IMR-90 (cell line): ENCODE results near the gene GUCY1A2. TPM values are rescaled to one million over a fixed set of nuclear protein-coding genes. Genes with fewer than 3 reads are reported as not detected.

Experiments
- ATAC-seq: fragments of 200-7000 bp; cut with Tn5 transposase; 2 replicates; pipeline ENCODE4 v1.9.1; 2020; ENCODE audit warnings: low read depth, mild to moderate bottlenecking, moderate library complexity
- BruUV-seq: library from RNA; stranded (reverse); fragments of 400-500 nt; replicated peaks from 2 replicates; lab custom pipeline; 2021; lab: Mats Ljungman, UMichigan
- CTCF ChIA-PET: fragments of 300-600 bp; formaldehyde crosslinking; extraction: SDS; loops from one replicate; lab custom pipeline; 2021; ENCODE audit warnings: antibody characterized with exemption; lab: Yijun Ruan, JAX
- POLR2A ChIA-PET: fragments of 300-600 bp; sonication (Branson Sonifier 250); formaldehyde crosslinking; loops from one replicate; lab custom pipeline; 2022; ENCODE audit warnings: antibody characterized with exemption; ENCODE audit not compliant: unreplicated experiment; lab: Charles Lee
- DNase-seq: peaks from one replicate; pipeline ENCODE4 v3.0.0; 2013
- H2AFZ ChIP-seq: replicated peaks from 2 replicates; pipeline ENCODE3; 2013; ENCODE audit warnings: low read length, mild to moderate bottlenecking; ENCODE audit not compliant: poor library complexity
- H2AK5ac ChIP-seq: 2 replicates; pipeline ENCODE4 v1.6.1; 2013; ENCODE audit warnings: low read depth, low read length, inconsistent platforms
- H2AK9ac ChIP-seq: replicated peaks from 2 replicates; pipeline ENCODE3; 2013; ENCODE audit warnings: mild to moderate bottlenecking, low read depth, low read length, moderate library complexity; ENCODE audit not compliant: poor library complexity
- H2BK120ac ChIP-seq: 2 replicates; pipeline ENCODE4 v1.6.1; 2013; ENCODE audit warnings: low read depth, low read length, inconsistent platforms
- H2BK15ac ChIP-seq: 3 replicates; pipeline ENCODE4 v1.6.1; 2013; ENCODE audit warnings: low read depth, low read length, inconsistent platforms
- H2BK20ac ChIP-seq: 2 replicates; pipeline ENCODE4 v1.6.1; 2013; ENCODE audit warnings: low read depth, mild to moderate bottlenecking, inconsistent platforms, low read length, moderate library complexity
- H2BK5ac ChIP-seq: 2 replicates; pipeline ENCODE4 v1.6.1; 2013; ENCODE audit warnings: mild to moderate bottlenecking, low read depth, low read length, inconsistent platforms; ENCODE audit not compliant: poor library complexity, severe bottlenecking
- H3K14ac ChIP-seq: replicated peaks from 2 replicates; pipeline ENCODE4 v1.6.1; 2013; ENCODE audit warnings: low read depth, low read length, inconsistent platforms
- H3K18ac ChIP-seq: 2 replicates; pipeline ENCODE4 v1.6.1; 2013; ENCODE audit warnings: low read depth, low read length, control low read depth
- H3K23ac ChIP-seq: 2 replicates; pipeline ENCODE4 v1.6.1; 2013; ENCODE audit warnings: low read depth, low read length, inconsistent platforms
- H3K27ac ChIP-seq: 2 replicates; pipeline ENCODE4 v1.5.1; 2013; ENCODE audit warnings: mild to moderate bottlenecking, control low read depth, low read length; ENCODE audit not compliant: insufficient read depth
- H3K27me3 ChIP-seq: 2 replicates; pipeline ENCODE4 v1.6.1; 2013; ENCODE audit warnings: low read length; ENCODE audit not compliant: control insufficient read depth, insufficient read depth
- H3K36me3 ChIP-seq: 2 replicates; pipeline ENCODE4 v1.6.1; 2013; ENCODE audit warnings: low read length, mixed read lengths; ENCODE audit not compliant: control insufficient read depth, insufficient read depth
- H3K4ac ChIP-seq: 2 replicates; pipeline ENCODE4 v1.6.1; 2013; ENCODE audit warnings: low read depth, low read length, inconsistent platforms
- H3K4me1 ChIP-seq: 2 replicates; pipeline ENCODE4 v1.6.1; 2013; ENCODE audit warnings: low read length, mixed read lengths; ENCODE audit not compliant: control insufficient read depth, insufficient read depth
- H3K4me2 ChIP-seq: 2 replicates; pipeline ENCODE4 v1.6.1; 2013; ENCODE audit warnings: low read depth, mild to moderate bottlenecking, control low read depth, low read length, moderate library complexity
- H3K4me3 ChIP-seq: 2 replicates; pipeline ENCODE4 v1.5.1; 2013; ENCODE audit warnings: low read depth, mild to moderate bottlenecking, control low read depth, low read length, moderate library complexity; ENCODE audit not compliant: insufficient read depth
- H3K56ac ChIP-seq: 2 replicates; pipeline ENCODE4 v1.6.1; 2013; ENCODE audit warnings: low read length, inconsistent platforms; ENCODE audit not compliant: insufficient read depth; ENCODE audit errors: extremely low read depth
- H3K79me1 ChIP-seq, 2 experiments: 2 replicates each; pipeline ENCODE4 v1.6.1; 2013; ENCODE audit warnings: low read length in 2 of 2, inconsistent platforms in 1 of 2, low read depth in 1 of 2
- H3K9ac ChIP-seq: 2 replicates; pipeline ENCODE4 v1.6.1; 2013; ENCODE audit warnings: low read depth, low read length, control low read depth
- H3K9me1 ChIP-seq: 2 replicates; pipeline ENCODE4 v1.6.1; 2013; ENCODE audit warnings: low read length, inconsistent platforms; ENCODE audit not compliant: insufficient read depth
- H3K9me3 ChIP-seq: 2 replicates; pipeline ENCODE4 v1.6.1; 2013; ENCODE audit warnings: low read length; ENCODE audit not compliant: control insufficient read depth, insufficient read depth
- H4K20me1 ChIP-seq: 2 replicates; pipeline ENCODE4 v1.6.1; 2013; ENCODE audit warnings: low read length, inconsistent platforms; ENCODE audit not compliant: insufficient read depth
- H4K5ac ChIP-seq: 2 replicates; pipeline ENCODE4 v1.6.1; 2013; ENCODE audit warnings: mild to moderate bottlenecking, low read depth, low read length, control low read depth
- H4K8ac ChIP-seq, 2 experiments: 2 replicates each; pipeline ENCODE4 v1.6.1; 2013; ENCODE audit warnings: low read depth in 2 of 2, low read length in 2 of 2, control low read depth in 1 of 2, inconsistent platforms in 1 of 2
- H4K91ac ChIP-seq: 2 replicates; pipeline ENCODE4 v1.6.1; 2013; ENCODE audit warnings: low read depth, low read length, inconsistent platforms; ENCODE audit not compliant: insufficient read depth
- CHD1 ChIP-seq: IDR thresholded peaks from 2 replicates; pipeline ENCODE4 v1.6.1; 2012; ENCODE audit warnings: low read depth, low read length, improper control_type of control experiment
- WGBS, 2 experiments: methylation state at CpG; one replicate each; pipeline versions ENCODE4 v1.1.5 to v1.1.7; 2013; ENCODE audit warnings: missing lambda C conversion rate in 2 of 2; ENCODE audit not compliant: insufficient read length in 1 of 2; ENCODE audit errors: extremely low coverage in 2 of 2; 5-methylcytosine and 5-hydroxymethylcytosine counted together
- dilution Hi-C: fragments of 300-500 bp; cut with HindIII; formaldehyde crosslinking; loops from one replicate; pipeline ENCODE4 v1.14.3; 2018; ENCODE audit warnings: low sequenced_read_pairs; ENCODE audit not compliant: unreplicated experiment
- in situ Hi-C: fragments of 300-500 bp; cut with MboI; formaldehyde crosslinking; loops from 3 replicates; pipeline ENCODE4 v1.14.3; 2019; ENCODE audit warnings: low sequenced_read_pairs, inconsistent platforms, mixed read lengths
- intact Hi-C: fragments of 100-400 bp; cut with micrococcal nuclease; formaldehyde crosslinking; loops from 2 replicates; pipeline ENCODE4 v1.10.0; 2022
- polyA plus RNA-seq, 3 experiments: library from polyadenylated mRNA; depleted of rRNA; stranded (reverse); fragments of >200 nt; gene quantifications; 2 replicates each; pipeline ENCODE4 v1.2.3, GENCODE V29; 2012; ENCODE audit warnings: low replicate concordance in 1 of 3
- total RNA-seq: library from RNA; depleted of rRNA; stranded (reverse); fragments of >200 nt; gene quantifications from 2 replicates; pipeline ENCODE4 v1.2.3, GENCODE V29; 2012

The GUCY1A2 gene
- total and polyA plus RNA-seq, 2 of the 4 experiments (the other 2 are of a cell fraction), result under 0.01 to 0.03 TPM

DNA sequence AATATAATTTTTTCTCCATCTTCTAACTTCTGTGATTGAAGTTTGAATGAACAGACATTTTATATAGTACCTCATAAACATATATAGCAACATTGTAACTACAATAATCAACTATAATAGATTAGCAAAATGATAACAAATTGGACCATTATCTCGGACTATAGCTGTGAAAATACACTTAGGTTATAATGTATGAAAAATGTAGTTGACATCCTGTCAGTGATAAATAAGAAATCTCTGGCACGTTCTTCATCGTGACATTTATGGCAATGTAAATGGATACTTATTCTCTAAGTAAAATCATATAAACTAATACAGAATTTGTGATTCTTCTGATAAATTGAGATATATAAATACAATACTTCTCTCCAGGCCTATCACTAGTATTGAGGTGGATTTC lies 333.3 kb downstream of the GUCY1A2 start:
- Histone ChIP-seq H3K18ac (no peak overlapping the region), H3K36me3 (no peaks in the 10 kb centered on the region), H2BK20ac (no peak overlapping the region), H2BK5ac (no peak overlapping the region), H3K4me2 (no peak overlapping the region), H3K4ac (no peak overlapping the region), H3K9ac (no peak overlapping the region), H3K79me1 (no peaks in the 10 kb centered on the region), H3K9me1 (no peaks in the 10 kb centered on the region), H4K5ac (no peak overlapping the region), H2AK9ac (no peak overlapping the region), H3K27me3 (no peaks in the 10 kb centered on the region), H4K20me1 (no peaks in the 10 kb centered on the region), H4K8ac (no peak overlapping the region), H2BK15ac (no peak overlapping the region), H4K91ac (no peak overlapping the region), H2AK5ac (no peak overlapping the region), H3K4me3 (no peak overlapping the region), H2AFZ (no peak overlapping the region), H2BK120ac (no peak overlapping the region), H3K56ac (no peak overlapping the region), H3K14ac (no peak overlapping the region), H3K27ac (no peak overlapping the region), H3K9me3 (no peaks in the 10 kb centered on the region), H3K4me1 (no peaks in the 10 kb centered on the region), H3K23ac (no peak overlapping the region)
- POLR2A ChIA-PET, result no interaction called here
- ATAC-seq (no peak), DNase-seq (no peak)
- no TSS peak for BruUV-seq
- no CpG with 5 or more reads among the region's 3 CpGs for WGBS, 2 experiments
- TF ChIP-seq CHD1, result no peak
- in situ Hi-C loops (no loop called here), intact Hi-C loops (no loop called here), dilution Hi-C loops (no loop called here)
- CTCF ChIA-PET, result no interaction called here
